ENCODE measurements around the gene BLOC1S5. TPM values are rescaled to one million over a fixed set of nuclear protein-coding genes. Genes with fewer than 3 reads are reported as not detected.

BLOC1S5 gene
- total RNA-seq, 2 experiments from 2014 or later, result 22.6 to 30.7 TPM

DNA sequence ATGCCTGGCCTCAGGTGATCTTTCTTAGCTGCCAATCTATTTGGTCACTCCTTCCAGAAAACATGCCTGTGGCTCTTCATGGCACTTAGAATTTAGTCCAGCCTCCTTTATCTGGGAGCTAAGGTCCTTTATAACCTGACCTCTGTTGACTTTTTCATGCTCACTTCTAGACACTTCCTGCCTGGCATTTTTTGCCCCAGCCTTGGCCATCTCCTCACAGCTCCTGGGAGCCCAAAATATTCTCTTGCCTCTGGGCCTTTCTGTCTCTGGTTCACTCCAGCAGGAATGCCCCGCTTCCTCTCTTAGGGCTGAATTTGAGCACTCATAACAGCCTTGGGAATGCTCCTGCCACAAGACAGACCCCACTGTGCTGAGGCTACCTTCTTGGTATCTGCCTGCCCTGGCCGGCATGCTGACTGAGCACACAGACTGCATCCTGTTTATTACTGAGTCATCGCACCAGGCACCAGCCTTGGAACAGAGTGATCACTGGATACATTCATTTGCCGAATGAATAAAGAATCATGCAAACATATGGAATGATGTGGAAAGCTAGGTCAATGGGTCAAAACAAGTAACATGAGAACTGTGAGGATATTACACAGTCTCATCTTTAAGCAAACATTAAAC, 44.0 kb upstream of the BLOC1S5 start:
- no peaks in the 10 kb centered on the region for H3K4me1 ChIP-seq (ENCODE audit: insufficient read depth, low read length, poor library complexity, severe bottlenecking)
- no peak overlapping the region for H3K4me2 ChIP-seq (ENCODE audit: low read length)
- no peak overlapping the region for H3K4me3 ChIP-seq (ENCODE audit: low read depth, low read length, poor library complexity, severe bottlenecking)
- no peak overlapping the region for H3K27ac ChIP-seq (ENCODE audit: low read depth, low read length, poor library complexity, severe bottlenecking)
- no peaks in the 10 kb centered on the region; the same call in 1 of the 2 replicates for H3K9me3 ChIP-seq (ENCODE audit: low read length)
- TF ChIP-seq, protein P1, sequence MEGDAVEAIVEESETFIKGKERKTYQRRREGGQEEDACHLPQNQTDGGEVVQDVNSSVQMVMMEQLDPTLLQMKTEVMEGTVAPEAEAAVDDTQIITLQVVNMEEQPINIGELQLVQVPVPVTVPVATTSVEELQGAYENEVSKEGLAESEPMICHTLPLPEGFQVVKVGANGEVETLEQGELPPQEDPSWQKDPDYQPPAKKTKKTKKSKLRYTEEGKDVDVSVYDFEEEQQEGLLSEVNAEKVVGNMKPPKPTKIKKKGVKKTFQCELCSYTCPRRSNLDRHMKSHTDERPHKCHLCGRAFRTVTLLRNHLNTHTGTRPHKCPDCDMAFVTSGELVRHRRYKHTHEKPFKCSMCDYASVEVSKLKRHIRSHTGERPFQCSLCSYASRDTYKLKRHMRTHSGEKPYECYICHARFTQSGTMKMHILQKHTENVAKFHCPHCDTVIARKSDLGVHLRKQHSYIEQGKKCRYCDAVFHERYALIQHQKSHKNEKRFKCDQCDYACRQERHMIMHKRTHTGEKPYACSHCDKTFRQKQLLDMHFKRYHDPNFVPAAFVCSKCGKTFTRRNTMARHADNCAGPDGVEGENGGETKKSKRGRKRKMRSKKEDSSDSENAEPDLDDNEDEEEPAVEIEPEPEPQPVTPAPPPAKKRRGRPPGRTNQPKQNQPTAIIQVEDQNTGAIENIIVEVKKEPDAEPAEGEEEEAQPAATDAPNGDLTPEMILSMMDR (conservative IDR thresholded peaks at IDR 0.05; ENCODE audit: low read length), result no peak
- TF ChIP-seq EZH2phosphoT487 (IDR thresholded peaks at IDR 0.05; ENCODE audit: borderline replicate concordance, low read depth, low read length), result no peak
- CTCF ChIA-PET (ENCODE audit: unreplicated experiment), result no interaction called here
- H4K20me1 ChIP-seq (ENCODE audit: insufficient read depth, low read length), result no peaks in the 10 kb centered on the region
- no peaks in the 10 kb centered on the region for H3K36me3 ChIP-seq (ENCODE audit: insufficient read depth, low read length)
- H3K79me2 ChIP-seq (ENCODE audit: insufficient read depth, low read depth, low read length), result no peaks in the 10 kb centered on the region
- intact Hi-C loops (cut with micrococcal nuclease; ENCODE audit: unreplicated experiment), result loop anchor here (10.0 kb wide), 1 partner anchor 327 kb away; the partner anchor contains the start of gene SLC35B3
- no TSS peak for BruUV-seq (replicated peaks)
- no peak overlapping the region for H2AFZ ChIP-seq (ENCODE audit: low read length)
- POLR2A ChIA-PET, result no interaction called here
- DNase-seq (ENCODE audit: low spot score), result no peak
- H3K9me2 ChIP-seq (ENCODE audit: insufficient read depth, low read length), result no peaks in the 10 kb centered on the region

DNA sequence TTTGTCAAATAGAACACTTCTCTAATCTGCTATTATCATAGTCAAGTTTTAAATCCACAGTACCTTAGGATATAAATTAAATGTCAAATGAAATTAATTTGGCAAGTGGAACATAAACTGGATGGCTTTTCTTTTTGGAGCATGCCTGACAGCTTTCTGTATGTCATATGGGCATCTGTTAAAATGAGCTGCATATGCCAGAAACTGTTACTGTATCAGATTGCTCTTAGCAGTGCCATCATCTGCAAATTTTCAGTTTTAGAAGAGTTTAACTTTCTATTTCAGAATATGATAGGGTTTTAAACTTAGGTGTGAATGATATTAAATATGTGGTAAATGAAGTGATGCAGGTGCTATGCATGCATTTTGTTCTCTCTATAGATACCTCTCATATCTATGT, 41.6 kb upstream of the BLOC1S5 start:
- no peak for DNase-seq (ENCODE audit: low spot score)
- Histone ChIP-seq H3K9me3 (ENCODE audit: low read length) (no peaks in the 10 kb centered on the region; the same call in 1 of the 2 replicates), H4K20me1 (ENCODE audit: insufficient read depth, low read length) (no peaks in the 10 kb centered on the region), H3K4me2 (ENCODE audit: low read length) (no peak overlapping the region), H3K36me3 (ENCODE audit: insufficient read depth, low read length) (0 out of 2 replicates have a peak, but pooled peaks cover under 1% of the 10 kb centered on the region), H3K4me1 (ENCODE audit: insufficient read depth, low read length, poor library complexity, severe bottlenecking) (peaks cover 8% of the 10 kb centered on the region), H3K27ac (ENCODE audit: low read depth, low read length, poor library complexity, severe bottlenecking) (no peak overlapping the region), H3K79me2 (ENCODE audit: insufficient read depth, low read depth, low read length) (peaks cover 14% of the 10 kb centered on the region), H2AFZ (ENCODE audit: low read length) (no peak overlapping the region), H3K9me2 (ENCODE audit: insufficient read depth, low read length) (no peaks in the 10 kb centered on the region), H3K4me3 (ENCODE audit: low read depth, low read length, poor library complexity, severe bottlenecking) (no peak overlapping the region)
- POLR2A ChIA-PET, result no interaction called here
- CTCF ChIA-PET (ENCODE audit: unreplicated experiment), result no interaction called here
- intact Hi-C loops (cut with micrococcal nuclease; ENCODE audit: unreplicated experiment), result loop anchor here (10.0 kb wide), 1 partner anchor 329 kb away; the partner anchor contains the start of gene SLC35B3
- BruUV-seq (replicated peaks), result no TSS peak
- TF ChIP-seq, protein P1 (conservative IDR thresholded peaks at IDR 0.05; ENCODE audit: low read length), result no peak
- TF ChIP-seq EZH2phosphoT487 (IDR thresholded peaks at IDR 0.05; ENCODE audit: borderline replicate concordance, low read depth, low read length), result no peak

DNA sequence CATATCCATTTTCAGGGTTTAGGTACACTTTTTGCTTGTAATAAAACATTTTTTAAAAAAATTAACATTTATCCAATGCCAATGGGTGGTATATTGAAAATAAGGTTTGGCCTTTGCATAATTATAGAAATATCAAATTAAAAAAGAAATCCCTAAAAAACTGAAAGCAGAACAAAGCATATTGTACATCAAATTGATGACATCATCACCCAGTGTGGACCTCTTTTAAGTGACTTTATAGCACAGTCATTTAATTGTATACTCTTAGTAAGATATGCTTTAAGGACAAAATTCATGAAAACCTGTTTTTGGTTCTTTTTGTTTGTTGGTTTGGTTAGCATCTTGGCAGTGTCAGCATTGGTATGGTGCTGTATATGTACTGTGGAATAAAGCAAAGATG, 39.5 kb upstream of the BLOC1S5 start:
- no peaks in the 10 kb centered on the region for H3K9me2 ChIP-seq (ENCODE audit: insufficient read depth, low read length)
- no peak overlapping the region for H3K4me2 ChIP-seq (ENCODE audit: low read length)
- H3K79me2 ChIP-seq (ENCODE audit: insufficient read depth, low read depth, low read length), result peaks cover 35% of the 10 kb centered on the region
- intact Hi-C loops (cut with micrococcal nuclease; ENCODE audit: unreplicated experiment), result loop anchor here (10.0 kb wide), 1 partner anchor 331 kb away; the partner anchor contains the start of gene SLC35B3
- H3K9me3 ChIP-seq (ENCODE audit: low read length), result no peaks in the 10 kb centered on the region; the same call in 1 of the 2 replicates
- BruUV-seq (replicated peaks), result no TSS peak
- no peak for DNase-seq (ENCODE audit: low spot score)
- peaks cover 19% of the 10 kb centered on the region for H3K4me1 ChIP-seq (ENCODE audit: insufficient read depth, low read length, poor library complexity, severe bottlenecking)
- H3K4me3 ChIP-seq (ENCODE audit: low read depth, low read length, poor library complexity, severe bottlenecking), result no peak overlapping the region
- H3K36me3 ChIP-seq (ENCODE audit: insufficient read depth, low read length), result peaks cover 21% of the 10 kb centered on the region
- ChIA-PET CTCF (ENCODE audit: unreplicated experiment) (no interaction called here), POLR2A (no interaction called here)
- H4K20me1 ChIP-seq (ENCODE audit: insufficient read depth, low read length), result peaks cover 2% of the 10 kb centered on the region; the same call in 1 of the 2 replicates
- no peak overlapping the region for H2AFZ ChIP-seq (ENCODE audit: low read length)
- no peak for TF ChIP-seq EZH2phosphoT487 (IDR thresholded peaks at IDR 0.05; ENCODE audit: borderline replicate concordance, low read depth, low read length)
- TF ChIP-seq, protein P1 (conservative IDR thresholded peaks at IDR 0.05; ENCODE audit: low read length), result no peak
- H3K27ac ChIP-seq (ENCODE audit: low read depth, low read length, poor library complexity, severe bottlenecking), result no peak overlapping the region

Measured in OCI-LY7 (cell line).